ENCODE measurements around the gene KIAA1671.
"Not testable (repeated sequence)": the region's sequence is repeated elsewhere in the genome, so short reads cannot be mapped to it uniquely, and the experiment has no call there.

KIAA1671 gene

GRCh38 chr22:25216230-25216629 is 263.7 kb downstream of the KIAA1671 start:
- DNase-seq (ENCODE audit: low read depth) = no peak
- TF ChIP-seq CTCF (IDR thresholded peaks at IDR 0.05; ENCODE audit: insufficient read depth, low read depth, low read length, missing control alignments) = no peak
- H3K4me3 ChIP-seq (ENCODE audit: low read length) = no peak overlapping the region

DNA sequence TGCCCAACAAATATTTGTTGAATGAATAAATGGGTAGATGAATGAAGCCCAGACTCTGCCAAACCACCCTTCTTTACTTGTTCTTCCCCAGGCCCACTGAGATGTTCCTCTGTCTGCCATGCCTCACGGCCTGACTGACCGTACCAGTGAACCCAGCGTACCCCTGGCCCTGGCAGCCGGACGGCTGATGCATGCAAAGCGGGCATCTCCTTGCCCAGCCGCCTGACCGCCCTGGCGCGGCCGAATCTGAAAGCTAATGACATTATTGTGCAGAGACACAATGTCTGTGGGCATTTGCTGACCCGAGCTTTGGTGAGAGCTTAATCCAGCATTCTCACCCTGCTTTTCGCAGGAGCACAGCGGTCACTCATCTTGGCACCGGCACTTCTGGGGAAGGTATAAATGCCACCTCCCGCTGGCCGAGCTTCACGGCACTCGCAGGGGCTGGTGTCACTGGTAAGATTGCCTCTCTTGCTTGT is 266.7 kb downstream of the KIAA1671 start, which contains the start of gene CRYBB2:
Gene CRYBB2, plus strand, starts transcription at position 429 of the 479 bp plus-strand sequence. CDS start 1,791 bp downstream, outside the sequence.
- no peak within 1 kb of the TSS for H3K4me3 ChIP-seq (ENCODE audit: low read length)
- no peak for TF ChIP-seq CTCF (IDR thresholded peaks at IDR 0.05; ENCODE audit: insufficient read depth, low read depth, low read length, missing control alignments)
- DNase-seq (ENCODE audit: low read depth) = no peak

DNA sequence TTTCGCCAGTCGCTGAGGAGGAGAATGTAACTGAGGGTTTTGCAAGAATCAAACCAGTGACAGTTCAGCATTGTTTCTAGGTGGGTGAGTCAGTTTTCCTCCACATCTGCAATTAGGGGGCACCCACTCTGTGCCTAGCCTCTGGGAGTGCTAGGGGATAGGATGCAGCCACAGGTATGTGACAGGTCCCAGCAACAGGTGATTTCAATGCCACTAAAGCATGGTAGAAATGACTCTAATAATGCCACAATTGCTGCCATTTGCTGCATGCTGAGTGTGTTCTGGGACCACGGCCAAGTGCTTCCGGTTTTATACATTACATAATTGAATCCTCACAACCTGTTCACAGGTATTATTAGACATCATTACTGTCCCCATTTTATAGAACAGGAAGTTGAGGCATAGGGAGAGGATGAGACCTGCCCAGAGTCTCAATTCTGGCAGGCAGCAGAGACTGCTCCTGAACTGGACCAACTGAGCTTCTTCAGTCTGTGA is 267.5 kb downstream of the KIAA1671 start:
- TF ChIP-seq CTCF (IDR thresholded peaks at IDR 0.05; ENCODE audit: insufficient read depth, low read depth, low read length, missing control alignments) = no peak
- peak; percentile 44 for DNase-seq (ENCODE audit: low read depth)

GRCh38 chr22:25221790-25222189 is 269.3 kb downstream of the KIAA1671 start:
- DNase-seq (ENCODE audit: low read depth) = no peak
- no peak overlapping the region for H3K4me3 ChIP-seq (ENCODE audit: low read length)
- TF ChIP-seq CTCF (IDR thresholded peaks at IDR 0.05; ENCODE audit: insufficient read depth, low read depth, low read length, missing control alignments) = no peak

More for the DNA sequence above, 267.5 kb downstream of the KIAA1671 start:
- no peak overlapping the region for H3K4me3 ChIP-seq (ENCODE audit: low read length)

- no peak for TF ChIP-seq CTCF (IDR thresholded peaks at IDR 0.05; ENCODE audit: insufficient read depth, low read depth, low read length, missing control alignments)
- H3K4me3 ChIP-seq (ENCODE audit: low read length) = no peak overlapping the region
- DNase-seq (ENCODE audit: low read depth) = no peak
These were observed 270.8 kb downstream of the KIAA1671 start for GRCh38 chr22:25223269-25223850.

DNA sequence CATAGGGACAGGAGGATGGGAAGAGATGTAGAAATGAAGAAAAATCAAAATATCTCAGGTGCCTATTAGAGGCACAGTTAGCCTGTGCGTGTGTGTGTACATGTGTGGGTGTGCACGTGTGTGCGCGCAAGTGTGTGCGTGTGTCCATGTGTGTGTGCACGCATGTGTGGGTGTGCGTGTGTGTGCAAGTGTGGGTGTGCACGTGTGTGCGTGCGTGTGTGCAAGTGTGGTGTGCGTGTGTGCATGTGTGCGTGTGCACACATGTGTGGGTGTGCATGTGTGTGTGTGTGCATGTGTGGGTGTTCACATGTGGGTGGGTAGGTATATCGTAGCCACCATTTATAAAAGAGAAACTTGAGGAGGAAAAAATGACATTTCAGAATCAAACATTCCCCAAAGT is 276.3 kb downstream of the KIAA1671 start:
- DNase-seq (ENCODE audit: low read depth) = no peak
- TF ChIP-seq CTCF (IDR thresholded peaks at IDR 0.05; ENCODE audit: insufficient read depth, low read depth, low read length, missing control alignments) = no peak
- no peak overlapping the region for H3K4me3 ChIP-seq (ENCODE audit: low read length)

- DNase-seq (ENCODE audit: low read depth); H3K4me3 ChIP-seq (ENCODE audit: low read length): not testable (repeated sequence)
These were observed 278.2 kb downstream of the KIAA1671 start for GRCh38 chr22:25230760-25231159.

Measured in epithelial cell of esophagus (primary cell).